ENCODE data around the gene ADTRP. TPM values are rescaled to one million over a fixed set of nuclear protein-coding genes. Genes with fewer than 3 reads are reported as not detected.
A peak's percentile ranks its signal among the peaks of the same experiment; 100 is the strongest.

ADTRP gene
- total RNA-seq, 1 donor from 2014 or later: 2.5 TPM

DNA sequence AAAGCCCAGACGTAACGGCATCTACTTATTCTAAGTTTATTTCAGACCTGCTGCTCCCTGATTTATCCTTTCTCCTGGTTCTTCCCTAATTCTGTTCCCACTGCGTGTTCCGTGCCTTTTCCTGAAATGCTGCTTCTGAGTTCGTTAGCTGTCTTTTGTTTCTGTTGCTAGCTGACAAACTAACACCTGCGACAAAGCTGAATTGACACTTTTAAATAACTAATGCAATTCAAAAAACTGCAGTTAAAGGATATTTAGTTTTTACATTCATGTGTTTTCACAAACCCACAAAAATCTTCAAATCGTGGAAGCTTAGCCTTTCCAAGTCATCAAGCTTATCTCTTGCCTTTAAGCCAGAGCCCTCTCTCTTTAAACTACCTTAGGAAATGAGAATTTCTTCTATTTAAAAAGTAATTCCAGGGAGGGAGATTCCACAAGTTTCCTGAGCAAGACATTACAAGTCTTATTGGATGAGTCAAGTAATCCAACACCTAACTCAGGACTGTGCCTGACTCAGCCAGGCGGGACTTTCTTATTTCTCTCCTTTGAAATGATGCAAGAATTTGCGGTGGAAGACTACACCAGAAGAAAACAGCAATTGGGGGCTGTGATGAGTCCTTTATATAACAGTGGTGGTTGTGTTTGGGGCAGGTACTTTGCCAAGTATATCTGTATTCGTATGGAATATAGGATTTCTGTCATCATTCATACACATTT is 6.3 kb downstream of the ADTRP start:
- no peak for DNase-seq

DNA sequence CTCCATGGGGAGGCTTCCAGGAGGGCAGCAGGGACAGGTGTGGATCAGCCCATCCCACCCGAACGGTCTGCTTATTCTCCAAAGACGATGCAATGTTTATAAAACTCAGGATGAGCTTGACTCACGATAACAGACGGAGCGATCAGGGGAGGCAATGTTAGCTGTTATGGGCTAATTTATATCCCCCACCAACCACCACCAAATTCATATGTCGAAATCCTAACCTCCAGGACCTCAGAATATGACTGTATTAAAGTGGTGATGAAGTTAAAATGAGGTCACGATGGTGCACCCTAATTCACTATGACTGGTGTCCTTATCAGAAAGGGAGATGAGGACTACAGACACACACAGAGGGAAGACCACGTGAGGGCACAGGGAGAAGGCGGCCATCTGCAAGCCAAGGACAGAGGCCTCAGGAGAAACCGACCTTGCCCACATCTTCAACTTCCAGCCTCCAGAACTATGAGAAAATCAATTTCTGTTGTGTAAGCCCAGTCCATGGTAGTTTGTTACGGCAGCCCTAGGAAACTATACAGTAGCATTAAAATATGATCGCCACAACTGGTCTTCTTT is 7.0 kb downstream of the ADTRP start:
- no peak for DNase-seq

DNA sequence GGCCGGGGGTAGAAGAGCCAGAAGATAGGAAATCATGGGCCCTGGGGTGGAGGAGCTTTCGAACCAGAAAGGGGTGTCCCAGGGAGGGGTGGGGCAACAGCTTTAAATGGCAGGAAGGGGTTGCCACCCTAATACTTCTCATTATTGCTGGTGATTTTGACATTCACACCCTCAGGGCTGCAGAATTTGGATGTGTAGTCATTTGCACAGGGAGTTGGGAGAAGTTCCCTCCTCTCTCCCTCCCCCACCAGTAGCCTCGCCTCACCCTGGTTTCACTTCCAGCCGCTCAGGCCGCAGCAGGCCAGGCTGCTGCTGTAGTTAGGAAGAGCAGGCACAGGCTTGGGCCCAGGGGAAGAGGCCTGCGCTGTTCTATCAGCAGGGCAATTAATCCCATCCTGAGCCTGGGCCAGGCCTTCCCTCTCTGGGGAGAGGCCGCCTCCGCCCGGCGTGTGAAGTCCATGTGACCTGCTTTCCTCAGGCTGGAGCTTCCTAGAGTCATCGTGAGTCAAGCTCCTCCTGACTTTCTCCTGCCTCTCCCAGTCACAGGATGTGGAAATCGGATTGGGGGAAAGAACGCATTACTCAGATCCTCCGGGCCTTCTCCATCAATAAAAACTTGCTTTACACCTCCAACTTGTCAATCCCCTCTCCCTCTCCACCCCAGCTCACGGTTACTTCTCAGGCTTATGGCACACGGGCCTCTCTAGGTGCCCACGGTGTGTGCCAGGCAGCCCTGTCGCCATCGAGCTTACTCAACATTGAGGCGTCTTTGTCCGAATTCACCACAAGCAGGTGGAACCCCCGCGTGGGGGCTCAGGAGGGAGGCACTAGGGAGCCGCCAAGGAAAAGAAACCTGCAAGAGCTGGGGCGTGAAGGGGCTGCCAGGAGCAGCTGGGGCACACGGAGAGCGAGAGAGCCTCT is 7.8 kb downstream of the ADTRP start:
- peak; percentile 8 for DNase-seq

DNA sequence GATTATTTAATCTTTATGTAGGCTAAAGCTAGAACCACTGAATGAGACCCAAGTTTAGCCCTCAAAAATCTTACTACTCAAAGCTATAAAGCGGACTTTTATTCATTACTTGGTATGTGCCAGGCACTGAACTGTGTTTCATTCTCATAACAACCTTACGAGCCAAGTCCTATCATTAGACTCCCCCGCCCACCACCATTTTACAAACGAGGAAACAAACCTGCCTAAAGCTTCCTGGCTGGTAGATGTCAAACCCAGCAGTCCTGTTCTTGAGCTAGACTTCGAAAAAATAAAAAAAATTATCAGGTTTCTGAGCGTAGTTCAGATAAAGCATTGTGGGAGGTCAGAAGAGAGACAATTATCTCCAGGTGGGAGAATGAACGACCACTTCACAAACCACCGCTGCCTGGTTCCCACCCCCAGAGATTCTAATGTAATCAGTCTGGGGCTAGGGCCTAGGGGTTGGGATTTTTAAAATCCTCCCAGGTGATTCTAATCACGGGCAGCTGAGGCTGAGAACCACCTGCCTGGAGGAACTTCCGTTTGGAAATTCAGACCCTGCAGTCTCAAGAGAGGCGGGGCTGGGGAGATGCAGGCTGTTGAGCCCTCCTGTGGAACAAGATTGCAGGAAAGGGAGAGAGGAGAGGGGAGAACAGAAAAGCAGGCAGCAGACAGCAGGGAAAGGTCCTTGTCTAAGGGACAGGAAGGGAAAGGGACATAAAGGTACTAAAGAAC is 8.6 kb downstream of the ADTRP start:
- DNase-seq: no peak

DNA sequence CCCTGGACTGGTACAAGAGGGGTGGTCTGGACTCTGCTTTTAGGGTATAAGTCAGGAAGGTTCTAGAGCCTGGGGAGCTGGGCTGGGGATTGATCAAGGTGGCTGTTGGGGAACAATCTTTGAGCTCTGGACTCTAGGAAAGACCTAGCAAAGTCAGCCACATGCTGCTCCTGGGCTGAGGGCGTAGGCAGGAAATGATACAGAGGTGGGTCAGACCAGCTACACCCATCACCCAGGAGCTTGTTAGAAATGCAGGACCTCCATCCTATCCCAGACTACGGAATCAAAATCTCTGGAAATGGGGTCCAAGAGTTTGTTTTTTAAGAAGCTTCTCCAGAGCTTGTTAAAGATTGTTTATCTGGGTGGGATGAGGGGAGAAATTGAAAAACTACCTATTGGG is 9.4 kb downstream of the ADTRP start:
- no peak for DNase-seq

DNA sequence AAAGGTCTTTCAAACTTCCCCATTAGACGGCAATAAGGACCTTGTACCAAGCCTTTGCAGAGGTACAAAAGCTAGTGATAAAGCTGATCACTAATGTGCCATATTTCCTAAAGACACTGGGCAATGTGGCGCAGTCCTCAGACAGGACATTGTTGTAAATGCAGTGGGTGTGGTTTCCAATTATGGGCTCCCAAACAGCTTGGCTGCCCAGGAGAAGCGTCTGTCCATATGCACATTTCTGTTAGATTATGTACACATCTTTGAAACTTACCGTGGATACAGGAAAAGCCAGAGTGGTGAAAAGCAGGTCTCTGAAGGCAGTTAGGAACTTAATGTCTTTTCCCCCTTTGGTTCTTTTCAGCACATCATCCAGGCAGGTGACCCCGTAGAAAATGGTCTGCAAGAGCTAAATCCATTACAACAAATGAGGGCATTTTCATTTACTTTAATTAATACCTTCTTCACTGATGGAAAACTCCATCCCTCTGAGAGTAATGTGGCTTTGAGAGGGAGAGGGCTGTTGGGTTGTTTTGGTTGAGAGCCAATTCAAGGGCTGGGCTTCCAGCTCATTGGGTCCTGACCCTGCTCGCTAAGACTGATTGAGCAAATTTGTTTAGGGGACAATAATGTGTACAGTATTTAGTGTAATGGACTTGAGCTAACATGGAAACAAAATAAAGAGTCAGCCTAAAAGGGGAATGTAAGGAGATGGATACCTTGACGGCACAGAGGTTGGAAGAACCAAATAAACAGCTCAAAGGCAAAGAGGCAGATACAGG is 10.4 kb downstream of the ADTRP start:
- no peak for DNase-seq

DNA sequence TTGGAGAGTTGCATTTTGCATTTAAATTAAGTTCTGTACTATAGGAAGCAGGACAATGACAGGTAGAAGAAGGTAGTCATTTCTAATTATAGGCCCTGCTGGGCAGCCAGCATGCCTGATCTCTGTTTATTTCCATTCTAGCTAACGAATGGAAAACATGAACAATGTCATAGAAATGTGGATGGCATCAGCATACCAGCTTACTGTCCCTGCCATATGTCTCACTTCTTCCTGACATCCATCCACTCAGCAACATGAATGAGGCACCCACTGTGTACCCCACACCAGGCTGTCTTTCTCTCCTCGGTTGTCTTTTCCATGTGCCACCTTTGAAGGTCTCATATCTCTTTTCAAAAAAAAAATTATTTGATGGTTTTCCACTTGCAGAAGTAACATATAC is 11.1 kb downstream of the ADTRP start:
- DNase-seq: no peak

DNA sequence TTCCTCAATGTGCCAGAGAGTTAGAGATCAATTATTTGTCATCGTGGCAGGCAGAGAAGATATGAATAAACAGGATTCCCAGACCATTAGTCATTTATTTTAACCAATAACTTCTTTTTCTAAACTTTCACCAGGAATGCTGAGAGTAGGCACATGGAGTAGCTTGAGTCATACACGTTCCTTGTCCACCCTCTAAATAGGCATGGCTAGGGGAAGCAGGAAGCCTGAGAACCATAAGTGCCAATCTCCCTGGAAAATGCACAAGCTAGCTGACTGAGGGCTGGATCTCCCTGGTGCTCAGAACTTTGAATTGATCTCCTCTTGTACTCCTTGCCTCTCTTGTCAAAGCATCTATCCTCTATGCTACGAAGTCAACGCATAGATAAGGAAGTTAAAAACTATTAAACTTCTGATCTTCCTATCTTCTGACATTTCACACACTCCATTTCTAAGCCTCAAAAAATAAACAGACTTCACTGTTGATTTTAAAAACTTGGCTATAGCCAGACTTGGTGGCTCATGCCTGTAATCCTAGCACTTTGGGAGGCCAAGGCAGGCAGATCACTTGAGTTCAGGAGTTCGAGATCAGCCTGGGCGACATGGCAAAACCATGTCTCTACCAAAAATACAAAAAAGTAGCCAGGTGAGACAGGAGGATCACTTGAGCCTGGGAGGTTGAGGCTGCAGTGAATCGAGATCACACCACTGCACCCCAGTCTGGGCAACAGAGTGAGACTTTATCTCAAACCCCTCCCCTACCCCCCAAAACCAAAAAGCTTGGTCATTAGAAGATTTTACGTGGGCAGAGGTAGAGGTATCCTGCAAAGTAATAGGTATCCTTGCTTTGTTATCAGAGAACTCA is 11.8 kb downstream of the ADTRP start:
- no peak for DNase-seq

DNA sequence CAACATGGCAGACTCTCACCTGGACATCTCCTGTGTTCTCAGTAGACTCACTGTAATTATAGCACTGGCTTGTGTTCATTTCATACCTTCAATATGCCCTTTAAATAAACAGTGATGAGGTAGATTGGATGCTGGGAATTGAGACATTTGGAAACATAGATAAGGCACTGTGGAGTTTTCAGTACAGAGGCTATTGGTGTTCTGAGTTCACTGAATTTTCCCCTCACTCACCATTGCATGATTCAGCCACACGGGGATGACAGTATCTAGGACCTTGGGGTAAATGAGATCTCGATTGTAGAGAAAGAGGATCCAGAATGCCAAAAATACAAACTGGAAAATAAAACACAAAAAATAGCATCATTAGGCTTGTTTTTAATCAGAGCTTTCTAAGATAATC is 12.6 kb downstream of the ADTRP start:
- DNase-seq: no peak

DNA sequence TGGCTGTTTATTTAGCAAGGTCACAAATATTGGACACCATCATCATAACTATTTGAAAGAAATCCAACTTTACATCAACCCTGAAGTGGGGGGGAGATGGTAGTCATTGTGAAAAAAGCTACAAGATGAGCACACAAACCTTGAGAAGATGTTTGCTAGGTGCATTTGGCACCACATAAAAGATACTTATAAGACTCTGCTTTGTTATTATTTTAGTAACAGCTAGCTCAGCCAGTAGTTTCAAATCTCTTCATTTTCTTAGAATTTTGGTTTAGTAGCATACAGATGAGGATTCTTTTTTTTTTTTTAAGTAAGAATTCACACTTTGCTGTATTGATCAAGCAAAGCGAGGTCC is 14.4 kb downstream of the ADTRP start:
- no peak for DNase-seq

DNA sequence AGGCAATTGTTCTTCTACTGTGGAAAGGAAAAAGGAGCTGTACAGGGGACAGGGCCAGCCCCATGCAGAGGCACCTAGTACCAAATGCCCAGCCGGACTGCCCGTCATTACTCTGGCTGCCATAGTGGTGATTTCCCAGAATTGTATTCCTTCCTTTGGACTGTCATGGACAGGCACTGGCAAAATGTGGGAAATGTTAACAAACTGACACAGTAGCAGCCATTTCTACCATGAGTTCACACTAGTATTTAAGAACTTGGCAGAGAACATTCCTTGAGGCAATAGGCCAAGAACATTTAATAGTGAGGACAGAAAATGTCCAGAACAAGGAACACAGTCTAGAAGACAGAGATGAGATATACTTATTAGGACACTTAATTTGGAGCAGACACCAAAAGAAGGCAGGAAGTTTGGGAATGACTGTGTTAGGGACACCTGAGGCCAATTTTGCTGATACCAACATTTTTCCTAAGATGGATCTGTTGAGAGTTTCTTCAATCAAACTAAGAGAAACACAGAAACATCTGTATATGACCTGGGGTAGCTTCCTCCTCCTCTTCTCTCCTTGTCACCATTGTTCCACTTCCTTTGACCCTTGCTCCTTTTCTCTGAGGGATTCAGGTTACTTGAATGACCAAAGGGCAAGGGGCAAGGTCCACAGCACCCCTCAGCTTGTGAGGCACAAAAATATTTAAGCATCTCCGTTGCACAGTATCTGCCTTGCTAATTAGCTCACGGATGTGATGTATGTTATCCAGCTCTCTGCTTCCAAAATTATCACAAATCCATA is 14.9 kb downstream of the ADTRP start:
- DNase-seq: no peak

DNA sequence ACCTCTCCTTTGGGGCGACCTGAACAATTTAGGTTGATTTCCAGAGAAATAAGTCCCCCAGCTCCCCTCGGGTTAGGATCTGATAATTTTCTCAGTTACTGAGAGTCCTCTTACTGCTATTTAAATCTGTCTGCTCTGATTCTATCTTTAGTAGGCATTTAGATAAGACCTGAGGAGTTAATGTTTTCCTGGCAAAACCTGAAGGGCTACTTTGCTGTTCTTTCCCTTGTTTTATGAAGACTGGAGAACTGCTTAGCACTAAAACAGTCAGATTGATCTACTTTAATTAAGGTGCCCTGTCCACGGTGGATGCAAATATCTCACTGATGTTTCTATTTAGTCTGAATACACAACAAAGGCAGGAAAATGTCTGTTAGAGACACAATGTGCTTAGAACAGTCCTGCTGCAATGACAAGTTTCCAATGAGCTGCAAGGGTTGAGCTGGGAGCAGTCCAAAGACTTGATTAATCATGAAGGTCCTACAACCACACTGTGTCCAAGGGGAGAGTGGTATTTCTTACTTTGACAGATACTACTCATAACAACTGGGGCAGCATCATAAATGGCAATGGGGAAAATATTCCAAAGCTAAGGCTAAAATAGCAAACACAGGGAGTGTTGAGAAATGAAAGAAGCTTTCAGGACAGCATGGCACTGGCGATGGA is 15.7 kb downstream of the ADTRP start:
- DNase-seq: no peak

DNA sequence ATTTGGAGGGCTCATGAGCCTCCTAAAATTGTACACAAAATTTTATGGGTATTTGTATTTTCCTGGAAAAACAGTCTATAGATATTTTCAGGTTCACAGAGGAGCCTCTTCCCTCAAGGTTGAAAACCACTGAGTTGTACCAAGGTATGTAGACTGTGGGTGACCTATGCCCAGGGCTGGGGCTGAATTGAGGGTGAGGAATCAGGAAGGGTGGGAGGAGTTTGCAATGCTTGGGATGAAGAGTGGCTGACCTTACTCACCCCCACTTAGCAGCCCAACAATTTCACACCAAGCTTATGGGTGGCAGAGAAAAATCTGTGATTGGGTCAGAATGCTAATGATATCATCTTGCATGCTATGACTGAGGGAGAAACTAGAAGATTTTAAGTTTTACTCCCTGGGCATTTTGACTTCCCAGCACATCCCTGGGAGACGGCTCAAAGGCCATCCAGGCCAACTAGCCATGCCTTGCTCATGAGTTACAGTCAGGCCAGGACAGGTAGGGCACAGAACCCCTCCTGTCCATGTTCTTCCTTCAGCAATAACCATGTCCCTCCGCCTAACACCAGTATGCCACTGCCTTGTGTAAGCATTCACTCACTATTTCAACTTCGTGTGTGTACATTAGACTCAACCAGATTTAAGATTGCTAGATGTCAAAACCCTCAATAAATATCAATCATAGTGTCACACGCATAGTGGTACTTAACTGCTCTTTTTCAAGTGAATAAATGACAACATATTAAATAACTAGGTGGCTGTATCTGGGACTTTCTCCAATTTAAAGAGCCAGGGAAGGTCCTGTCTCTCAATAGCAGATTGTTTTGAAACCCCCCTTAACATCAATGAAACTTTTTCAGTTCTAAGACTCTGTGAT is 16.6 kb downstream of the ADTRP start:
- DNase-seq: no peak

DNA sequence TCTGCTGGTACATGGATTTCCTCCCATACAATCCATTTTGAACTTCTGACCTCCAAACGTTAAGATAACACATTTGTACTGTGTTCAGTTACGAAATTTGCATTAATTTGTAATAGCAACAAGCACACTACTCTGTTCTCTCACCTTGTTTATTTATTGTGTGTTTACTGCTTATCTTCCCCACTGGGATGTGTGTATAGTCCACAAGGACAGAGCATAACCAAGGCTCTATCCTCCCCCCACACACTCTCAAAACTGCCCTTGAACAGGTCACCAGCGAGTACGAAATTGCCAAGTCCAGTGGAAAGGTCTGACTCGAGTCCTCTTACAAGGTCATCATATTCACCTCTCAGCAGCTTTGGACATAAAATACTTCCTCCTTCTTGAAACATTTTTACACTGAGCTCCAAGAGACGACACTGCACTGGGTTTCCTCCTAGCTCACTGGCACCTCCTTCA is 18.6 kb downstream of the ADTRP start:
- DNase-seq: no peak

DNA sequence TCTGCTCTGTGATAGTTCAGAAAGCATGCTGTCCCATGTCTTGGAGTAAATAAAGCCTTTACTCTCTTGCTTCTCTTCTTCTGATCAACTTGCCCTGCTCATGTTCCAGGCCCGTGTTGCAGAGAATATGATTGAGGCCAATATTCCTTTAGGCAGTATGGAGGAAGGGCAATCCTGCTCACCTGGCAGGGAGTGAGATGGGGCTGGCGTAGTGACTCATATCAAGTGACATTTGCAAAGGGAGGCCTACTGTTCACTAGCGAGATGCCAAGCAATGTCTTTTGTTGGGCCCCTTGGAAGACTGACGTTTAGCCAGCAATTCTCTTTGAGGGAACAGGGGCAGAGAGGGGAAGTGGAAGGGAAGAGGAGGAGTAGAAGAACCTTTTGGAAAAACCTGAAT is 19.7 kb downstream of the ADTRP start:
- no peak for DNase-seq

DNA sequence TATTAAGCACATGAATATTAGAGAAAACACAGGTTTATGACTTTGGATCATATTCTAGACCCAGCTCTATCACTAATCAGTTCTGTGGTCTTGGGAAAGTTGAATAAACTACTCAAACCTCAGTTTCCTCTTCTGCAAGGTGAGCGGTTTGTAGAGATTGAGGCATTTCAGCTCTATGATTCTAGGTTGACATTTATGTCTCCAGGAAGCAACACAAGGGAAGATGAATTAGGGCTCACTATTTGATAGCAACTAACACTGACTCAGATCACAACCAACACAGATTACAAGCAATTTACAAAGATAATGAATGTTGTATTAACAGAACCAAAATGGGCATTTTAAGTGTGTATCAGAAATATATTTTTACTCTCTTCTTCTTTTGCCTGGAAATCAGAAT is 21.9 kb downstream of the ADTRP start:
- DNase-seq: no peak

DNA sequence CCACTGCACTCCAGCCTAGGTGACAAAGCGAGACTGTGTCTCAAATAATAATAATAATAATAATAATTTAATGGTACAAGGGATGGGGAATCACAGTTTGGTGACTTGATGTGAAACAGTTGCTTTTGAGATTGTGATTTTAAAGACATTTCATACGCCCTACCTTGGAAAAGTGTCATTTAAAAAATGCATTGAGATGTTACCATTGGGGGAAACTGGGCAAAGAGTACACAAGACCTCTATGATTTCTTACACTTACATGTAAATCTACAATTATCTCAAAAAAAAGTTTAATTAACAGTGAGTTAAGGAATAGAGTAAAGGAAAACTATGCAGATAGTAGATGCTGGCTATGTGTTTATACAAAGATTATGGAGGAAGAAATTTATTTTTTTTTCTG is 22.3 kb downstream of the ADTRP start:
- no peak for DNase-seq

DNA sequence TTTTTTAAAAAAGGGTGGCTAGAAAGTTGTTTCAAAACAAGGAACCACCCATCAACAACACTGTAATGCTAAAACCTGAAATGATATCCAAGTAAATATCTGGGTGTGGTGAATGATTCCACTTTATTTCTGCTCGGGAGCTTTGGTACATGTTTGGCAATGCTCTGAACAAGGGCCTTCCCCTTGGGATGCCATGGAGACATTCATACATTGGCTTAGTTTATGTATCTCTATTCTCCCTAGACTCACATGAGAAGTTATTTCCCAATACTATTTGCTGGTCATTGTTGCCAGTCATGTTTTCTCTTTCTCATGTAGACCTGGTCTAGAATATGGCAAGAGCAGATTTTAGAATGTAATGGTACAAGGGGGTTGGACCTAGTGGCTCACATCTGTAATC is 22.9 kb downstream of the ADTRP start:
- no peak for DNase-seq

All from occipital lobe (tissue), 2 donors.